ENCODE data around the gene CRHBP.

Gene CRHBP

GRCh38 chr5:76971511-76971910 is 18.7 kb downstream of the CRHBP start:
- Histone ChIP-seq H2AK5ac (ENCODE audit: low read depth, low read length) (no peak overlapping the region), H3K27ac (replicated peaks; ENCODE audit: low read length) (no peak overlapping the region), H3K4me3 (ENCODE audit: low read length in 2 of 2) (no peak overlapping the region)

DNA sequence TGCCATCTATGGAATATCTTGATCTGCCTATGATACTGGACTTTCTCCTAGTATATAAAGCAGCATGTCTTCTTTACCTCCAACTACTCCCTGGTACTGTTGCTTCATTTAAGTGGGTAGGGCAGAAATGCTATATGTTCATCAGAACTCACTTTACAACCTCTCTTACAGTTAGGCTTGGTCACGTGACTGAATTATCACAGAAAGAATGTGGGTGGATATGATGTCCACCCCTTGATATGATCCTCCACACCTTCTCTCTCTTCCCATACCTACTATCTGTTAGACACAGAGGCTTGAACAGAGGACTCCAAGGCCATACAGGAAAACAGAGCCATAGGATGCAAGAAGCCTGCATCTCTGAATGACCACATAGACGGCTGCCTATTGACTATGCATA is 19.8 kb downstream of the CRHBP start:
- H3K4me2 ChIP-seq (ENCODE audit: insufficient read depth, low read length, poor library complexity, severe bottlenecking) = no peak overlapping the region
- H3K23ac ChIP-seq (ENCODE audit: low read depth, low read length, poor library complexity) = no peak overlapping the region

More at GRCh38 chr5:76971511-76971910, 18.7 kb downstream of the CRHBP start:
- Histone ChIP-seq H3K27me3 (ENCODE audit: control insufficient read depth in 3 of 3, insufficient read depth in 3 of 3, low read depth in 1 of 3, low read length in 3 of 3) (peaks cover 0 to 14% (median 0%) of the 10 kb centered on the region in 3 experiments), H3K9me3 (replicated peaks in 1 of 2; ENCODE audit: control insufficient read depth in 2 of 2, insufficient read depth in 1 of 2, low read depth in 1 of 2, low read length in 2 of 2) (no peaks in the 10 kb centered on the region), H3K36me3 (replicated peaks in 1 of 2; ENCODE audit: control insufficient read depth in 2 of 2, insufficient read depth in 2 of 2, low read length in 2 of 2) (no peaks in the 10 kb centered on the region), H3K4me2 (ENCODE audit: insufficient read depth, low read length, poor library complexity, severe bottlenecking) (no peak overlapping the region), H2BK12ac (ENCODE audit: low read length) (no peak overlapping the region), H2BK15ac (ENCODE audit: low read length) (no peak overlapping the region), H2AFZ (ENCODE audit: low read length) (no peak overlapping the region), H2BK5ac (ENCODE audit: low read length) (no peak overlapping the region), H3K18ac (ENCODE audit: low read length) (no peak overlapping the region), H3K9ac (ENCODE audit: low read depth, low read length, poor library complexity) (no peak overlapping the region), H2BK120ac (ENCODE audit: low read depth, low read length) (no peak overlapping the region), H4K91ac (ENCODE audit: low read depth, low read length, poor library complexity) (no peak overlapping the region), H3K4me1 (ENCODE audit: control insufficient read depth in 2 of 2, insufficient read depth in 1 of 2, low read depth in 1 of 2, low read length in 2 of 2) (no peaks in the 10 kb centered on the region), H4K8ac (ENCODE audit: low read depth, low read length) (no peak overlapping the region), H3K23ac (ENCODE audit: low read depth, low read length, poor library complexity) (no peak overlapping the region), H3K79me1 (ENCODE audit: low read depth, low read length) (no peaks in the 10 kb centered on the region), H3K14ac (ENCODE audit: low read length) (no peak overlapping the region), H3K4ac (ENCODE audit: low read length) (no peak overlapping the region)
- no CpG with 5 or more reads among the region's 2 CpGs for whole genome bisulfite sequencing, 2 donors (ENCODE audit: extremely low coverage in 2 of 2, insufficient read length in 2 of 2, insufficient replicate concordance in 1 of 2)
- DNase-seq (ENCODE audit: low spot score) = no peak

GRCh38 chr5:76974785-76975184 is 21.9 kb downstream of the CRHBP start:
- Histone ChIP-seq H4K91ac (ENCODE audit: low read depth, low read length, poor library complexity) (no peak overlapping the region), H3K4me2 (ENCODE audit: insufficient read depth, low read length, poor library complexity, severe bottlenecking) (no peak overlapping the region), H3K23ac (ENCODE audit: low read depth, low read length, poor library complexity) (no peak overlapping the region), H2BK12ac (ENCODE audit: low read length) (no peak overlapping the region), H3K27ac (replicated peaks; ENCODE audit: low read length) (no peak overlapping the region), H3K36me3 (replicated peaks in 1 of 2; ENCODE audit: control insufficient read depth in 2 of 2, insufficient read depth in 2 of 2, low read length in 2 of 2) (no peaks in the 10 kb centered on the region), H2BK15ac (ENCODE audit: low read length) (no peak overlapping the region), H3K27me3 (ENCODE audit: control insufficient read depth in 3 of 3, insufficient read depth in 3 of 3, low read depth in 1 of 3, low read length in 3 of 3) (peaks cover 0 to 7% (median 0%) of the 10 kb centered on the region in 3 experiments), H2BK120ac (ENCODE audit: low read depth, low read length) (no peak overlapping the region), H3K14ac (ENCODE audit: low read length) (no peak overlapping the region), H3K79me1 (ENCODE audit: low read depth, low read length) (no peaks in the 10 kb centered on the region), H3K18ac (ENCODE audit: low read length) (no peak overlapping the region), H2AK5ac (ENCODE audit: low read depth, low read length) (no peak overlapping the region), H3K4me3 (ENCODE audit: low read length in 2 of 2) (no peak overlapping the region), H3K9me3 (replicated peaks in 1 of 2; ENCODE audit: control insufficient read depth in 2 of 2, insufficient read depth in 1 of 2, low read depth in 1 of 2, low read length in 2 of 2) (no peaks in the 10 kb centered on the region), H2BK5ac (ENCODE audit: low read length) (no peak overlapping the region), H2AFZ (ENCODE audit: low read length) (no peak overlapping the region), H4K8ac (ENCODE audit: low read depth, low read length) (no peak overlapping the region), H3K4me1 (ENCODE audit: control insufficient read depth in 2 of 2, insufficient read depth in 1 of 2, low read depth in 1 of 2, low read length in 2 of 2) (no peaks in the 10 kb centered on the region), H3K4ac (ENCODE audit: low read length) (no peak overlapping the region), H3K9ac (ENCODE audit: low read depth, low read length, poor library complexity) (no peak overlapping the region)
- WGBS, 2 donors (ENCODE audit: extremely low coverage in 2 of 2, insufficient read length in 2 of 2, insufficient replicate concordance in 1 of 2) = 100% methylated on average over 1 of the region's 2 CpGs; no CpG with 5 or more reads in 1 of the 2 donors
- DNase-seq (ENCODE audit: low spot score) = no peak

More for the DNA sequence above, 19.8 kb downstream of the CRHBP start:
- Histone ChIP-seq H2BK12ac (ENCODE audit: low read length) (no peak overlapping the region), H2BK5ac (ENCODE audit: low read length) (no peak overlapping the region), H3K4me1 (ENCODE audit: control insufficient read depth in 2 of 2, insufficient read depth in 1 of 2, low read depth in 1 of 2, low read length in 2 of 2) (no peaks in the 10 kb centered on the region), H4K91ac (ENCODE audit: low read depth, low read length, poor library complexity) (no peak overlapping the region), H2AFZ (ENCODE audit: low read length) (no peak overlapping the region), H3K4me3 (ENCODE audit: low read length in 2 of 2) (no peak overlapping the region), H2AK5ac (ENCODE audit: low read depth, low read length) (no peak overlapping the region), H3K27ac (replicated peaks; ENCODE audit: low read length) (no peak overlapping the region), H4K8ac (ENCODE audit: low read depth, low read length) (no peak overlapping the region), H3K27me3 (ENCODE audit: control insufficient read depth in 3 of 3, insufficient read depth in 3 of 3, low read depth in 1 of 3, low read length in 3 of 3) (peaks cover 0 to 14% (median 0%) of the 10 kb centered on the region in 3 experiments), H2BK120ac (ENCODE audit: low read depth, low read length) (no peak overlapping the region), H3K4ac (ENCODE audit: low read length) (no peak overlapping the region), H3K9ac (ENCODE audit: low read depth, low read length, poor library complexity) (no peak overlapping the region), H3K14ac (ENCODE audit: low read length) (no peak overlapping the region), H3K18ac (ENCODE audit: low read length) (no peak overlapping the region), H3K9me3 (replicated peaks in 1 of 2; ENCODE audit: control insufficient read depth in 2 of 2, insufficient read depth in 1 of 2, low read depth in 1 of 2, low read length in 2 of 2) (no peaks in the 10 kb centered on the region), H3K79me1 (ENCODE audit: low read depth, low read length) (no peaks in the 10 kb centered on the region), H3K36me3 (replicated peaks in 1 of 2; ENCODE audit: control insufficient read depth in 2 of 2, insufficient read depth in 2 of 2, low read length in 2 of 2) (no peaks in the 10 kb centered on the region), H2BK15ac (ENCODE audit: low read length) (no peak overlapping the region)
- DNase-seq (ENCODE audit: low spot score) = no peak
- WGBS, 2 donors (ENCODE audit: extremely low coverage in 2 of 2, insufficient read length in 2 of 2, insufficient replicate concordance in 1 of 2) = no CpG with 5 or more reads among the region's 2 CpGs

GRCh38 chr5:76978869-76979268 is 26.0 kb downstream of the CRHBP start:
- H3K27me3 ChIP-seq (ENCODE audit: control insufficient read depth in 3 of 3, insufficient read depth in 3 of 3, low read depth in 1 of 3, low read length in 3 of 3) = peaks cover 0 to 6% (median 0%) of the 10 kb centered on the region in 3 experiments
- no peaks in the 10 kb centered on the region for H3K36me3 ChIP-seq (replicated peaks in 1 of 2; ENCODE audit: control insufficient read depth in 2 of 2, insufficient read depth in 2 of 2, low read length in 2 of 2)
- H4K91ac ChIP-seq (ENCODE audit: low read depth, low read length, poor library complexity) = no peak overlapping the region
- no peaks in the 10 kb centered on the region for H3K4me1 ChIP-seq (ENCODE audit: control insufficient read depth in 2 of 2, insufficient read depth in 1 of 2, low read depth in 1 of 2, low read length in 2 of 2)
- peak overlapping the region; percentile 38 for H3K14ac ChIP-seq (ENCODE audit: low read length)
- no CpG with 5 or more reads among the region's 2 CpGs for WGBS, 2 donors (ENCODE audit: extremely low coverage in 2 of 2, insufficient read length in 2 of 2, insufficient replicate concordance in 1 of 2)
- no peak overlapping the region for H3K27ac ChIP-seq (replicated peaks; ENCODE audit: low read length)
- H2BK5ac ChIP-seq (ENCODE audit: low read length) = no peak overlapping the region
- H3K4me3 ChIP-seq (ENCODE audit: low read length in 2 of 2) = no peak overlapping the region
- H2AK5ac ChIP-seq (ENCODE audit: low read depth, low read length) = no peak overlapping the region
- H2BK15ac ChIP-seq (ENCODE audit: low read length) = no peak overlapping the region
- DNase-seq (ENCODE audit: low spot score) = no peak
- H3K9me3 ChIP-seq (replicated peaks in 1 of 2; ENCODE audit: control insufficient read depth in 2 of 2, insufficient read depth in 1 of 2, low read depth in 1 of 2, low read length in 2 of 2) = no peaks in the 10 kb centered on the region
- H3K18ac ChIP-seq (ENCODE audit: low read length) = no peak overlapping the region
- no peak overlapping the region for H2AFZ ChIP-seq (ENCODE audit: low read length)
- no peak overlapping the region for H4K8ac ChIP-seq (ENCODE audit: low read depth, low read length)
- no peak overlapping the region for H3K23ac ChIP-seq (ENCODE audit: low read depth, low read length, poor library complexity)
- H2BK12ac ChIP-seq (ENCODE audit: low read length) = no peak overlapping the region
- H3K9ac ChIP-seq (ENCODE audit: low read depth, low read length, poor library complexity) = no peak overlapping the region
- no peaks in the 10 kb centered on the region for H3K79me1 ChIP-seq (ENCODE audit: low read depth, low read length)
- H2BK120ac ChIP-seq (ENCODE audit: low read depth, low read length) = no peak overlapping the region
- H3K4me2 ChIP-seq (ENCODE audit: insufficient read depth, low read length, poor library complexity, severe bottlenecking) = no peak overlapping the region
- no peak overlapping the region for H3K4ac ChIP-seq (ENCODE audit: low read length)

All from neuronal stem cell (in vitro differentiated cells).